HEK293T (cell line): ENCODE data around the gene GNB1L.

ENCODE experiments used
- CTCF ChIA-PET: fragments of 350-600 bp; formaldehyde crosslinking; extraction: SDS; loops from one replicate; lab custom pipeline; 2021; ENCODE audit warnings: antibody characterized with exemption, inconsistent platforms; lab: Yijun Ruan, JAX
- POLR2A ChIA-PET: fragments of 350-600 bp; formaldehyde crosslinking; extraction: SDS; loops from one replicate; lab custom pipeline; 2020; ENCODE audit warnings: antibody characterized with exemption, inconsistent platforms; lab: Yijun Ruan, JAX
- DNase-seq: peaks from one replicate; pipeline ENCODE4 v3.0.0; 2012; ENCODE audit warnings: mixed read lengths; ENCODE audit errors: extremely low spot score
- ARNT ChIP-seq: fragments of 450-650 bp; IDR thresholded peaks from 2 replicates; pipeline ENCODE4 v1.6.1; 2017; ENCODE audit warnings: mild to moderate bottlenecking
- BHLHE40 ChIP-seq: fragments of 450-650 bp; IDR thresholded peaks from 2 replicates; pipeline ENCODE4 v1.6.1; 2016; ENCODE audit warnings: mild to moderate bottlenecking, moderate library complexity, borderline replicate concordance
- CTBP1 ChIP-seq: fragments of 450-650 bp; IDR thresholded peaks from 2 replicates; pipeline ENCODE4 v1.6.1; 2016; ENCODE audit warnings: borderline replicate concordance
- ELF4 ChIP-seq: fragments of 450-650 bp; IDR thresholded peaks from 2 replicates; pipeline ENCODE4 v1.6.1; 2017; ENCODE audit warnings: antibody characterized with exemption
- FOXA1 ChIP-seq: fragments of 450-650 bp; IDR thresholded peaks from 2 replicates; pipeline ENCODE4 v1.6.1; 2016; ENCODE audit warnings: mild to moderate bottlenecking
- FOXK2 ChIP-seq: fragments of 450-650 bp; IDR thresholded peaks from 2 replicates; pipeline ENCODE4 v1.6.1; 2016; ENCODE audit warnings: mild to moderate bottlenecking
- FOXM1 ChIP-seq: fragments of 450-650 bp; IDR thresholded peaks from 2 replicates; pipeline ENCODE4 v1.6.1; 2017; ENCODE audit warnings: mild to moderate bottlenecking, borderline replicate concordance
- HDGF ChIP-seq: fragments of 450-650 bp; IDR thresholded peaks from 2 replicates; pipeline ENCODE4 v1.6.1; 2017; ENCODE audit warnings: antibody characterized with exemption, borderline replicate concordance
- L3MBTL2 ChIP-seq: fragments of 450-650 bp; conservative IDR thresholded peaks from 2 replicates; pipeline ENCODE4 v1.6.1; 2016; ENCODE audit warnings: mild to moderate bottlenecking
- LEF1 ChIP-seq: fragments of 450-650 bp; IDR thresholded peaks from 2 replicates; pipeline ENCODE4 v1.6.1; 2017; ENCODE audit warnings: mild to moderate bottlenecking, borderline replicate concordance
- NFRKB ChIP-seq: fragments of 450-650 bp; IDR thresholded peaks from 2 replicates; pipeline ENCODE4 v1.6.1; 2016; ENCODE audit warnings: mild to moderate bottlenecking, moderate library complexity
- SP1 ChIP-seq: fragments of 450-650 bp; IDR thresholded peaks from 2 replicates; pipeline ENCODE4 v1.6.1; 2017
- SUZ12 ChIP-seq: fragments of 450-650 bp; IDR thresholded peaks from 2 replicates; pipeline ENCODE4 v1.6.1; 2016; ENCODE audit warnings: mild to moderate bottlenecking
- TARDBP ChIP-seq: fragments of 450-650 bp; IDR thresholded peaks from 2 replicates; pipeline ENCODE4 v1.6.1; 2016
- ZNF384 ChIP-seq: fragments of 450-650 bp; IDR thresholded peaks from 2 replicates; pipeline ENCODE4 v1.6.1; 2016
- TF ChIP-seq, protein P1 (sequence below): fragments of 450-650 bp; IDR thresholded peaks from 2 replicates; pipeline ENCODE4 v1.6.1; 2016

The GNB1L gene

DNA sequence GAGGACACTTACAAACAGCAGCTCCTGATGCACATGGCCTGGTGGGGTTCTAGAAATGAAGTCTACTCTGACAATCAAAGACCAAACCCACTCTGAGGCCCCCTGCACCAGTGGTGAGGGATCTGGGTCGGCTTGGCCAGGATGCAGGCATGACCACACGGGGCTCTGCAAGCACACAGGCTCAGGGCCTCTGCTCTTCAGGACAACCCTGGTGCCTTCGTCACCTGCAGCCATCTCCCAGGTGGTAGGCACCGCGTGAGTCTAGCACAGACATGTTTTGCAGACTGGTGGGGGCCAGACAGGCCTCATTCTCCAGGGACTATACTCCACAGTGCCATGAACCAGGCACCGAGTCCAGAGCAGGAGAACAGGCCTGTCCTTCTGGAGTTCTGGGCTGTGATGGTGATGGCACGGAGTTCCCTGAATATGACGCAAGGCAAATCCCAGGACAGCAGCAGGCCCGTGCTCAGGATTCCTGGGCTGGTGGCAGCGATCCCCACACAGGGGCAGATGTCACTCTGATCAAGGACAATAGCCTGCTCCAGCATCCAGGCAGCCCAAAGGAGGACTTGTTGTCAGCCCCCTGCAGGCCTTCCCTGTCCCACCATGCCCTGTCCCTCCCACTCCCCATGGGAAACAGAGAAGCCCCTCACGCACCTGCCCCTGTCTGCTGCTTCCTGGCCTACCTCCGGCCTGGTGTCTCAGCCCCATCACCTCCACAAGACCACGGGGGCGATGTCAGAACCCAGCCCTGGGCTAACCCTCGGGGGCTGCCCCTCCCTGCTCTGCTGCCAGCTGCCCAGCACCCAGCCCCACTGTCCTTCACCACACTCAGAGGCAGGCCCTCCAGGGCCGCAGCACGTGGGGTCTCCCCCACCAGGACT is 36.1 kb downstream of the GNB1L start:
- TF ChIP-seq FOXM1 (no peak), FOXK2 (no peak), ARNT (no peak), CTBP1 (no peak), L3MBTL2 (no peak), ZNF384 (no peak), TARDBP (no peak), LEF1 (no peak), SUZ12 (no peak), ELF4 (no peak)
- CTCF ChIA-PET = no interaction called here
- DNase-seq = no peak
- POLR2A ChIA-PET = no interaction called here

DNA sequence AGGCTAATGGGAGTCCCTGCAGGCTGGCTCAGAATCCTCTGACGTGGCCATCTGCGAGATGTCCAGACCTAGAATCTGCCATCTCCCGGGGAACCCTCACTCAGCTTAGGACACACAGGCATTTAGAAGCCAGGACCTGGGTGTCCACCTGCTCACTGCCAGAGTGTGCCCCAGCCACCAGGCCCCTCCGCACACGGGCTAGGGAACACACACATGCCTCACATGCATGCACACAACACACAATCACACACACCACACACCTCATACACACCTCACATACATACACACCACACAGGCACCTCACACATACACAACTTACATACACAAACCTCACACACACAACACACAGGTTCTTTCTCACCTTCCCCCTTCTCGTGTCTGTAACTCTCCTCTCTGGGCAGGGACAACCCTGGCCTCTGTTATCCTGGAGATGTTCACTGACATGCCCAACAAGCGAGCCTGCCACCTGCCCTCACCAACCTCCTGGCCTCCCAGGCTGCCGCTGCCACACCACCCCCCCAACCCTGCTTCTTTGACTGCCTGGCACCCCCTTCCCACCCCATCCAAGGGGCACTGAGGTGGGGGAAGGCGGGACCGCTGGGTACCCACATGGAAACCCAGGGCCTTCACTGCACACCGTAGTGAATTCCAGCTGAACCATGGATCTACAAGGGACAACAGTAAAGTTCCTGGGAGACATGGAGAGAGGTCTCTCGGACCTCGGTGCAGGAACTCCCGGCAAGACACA is 38.1 kb downstream of the GNB1L start:
- no peak for DNase-seq
- CTCF ChIA-PET = no interaction called here
- POLR2A ChIA-PET = no interaction called here
- no peak for TF ChIP-seq CTBP1
- peak; percentile 41; the same call in 1 of the 2 replicates for TF ChIP-seq TARDBP

DNA sequence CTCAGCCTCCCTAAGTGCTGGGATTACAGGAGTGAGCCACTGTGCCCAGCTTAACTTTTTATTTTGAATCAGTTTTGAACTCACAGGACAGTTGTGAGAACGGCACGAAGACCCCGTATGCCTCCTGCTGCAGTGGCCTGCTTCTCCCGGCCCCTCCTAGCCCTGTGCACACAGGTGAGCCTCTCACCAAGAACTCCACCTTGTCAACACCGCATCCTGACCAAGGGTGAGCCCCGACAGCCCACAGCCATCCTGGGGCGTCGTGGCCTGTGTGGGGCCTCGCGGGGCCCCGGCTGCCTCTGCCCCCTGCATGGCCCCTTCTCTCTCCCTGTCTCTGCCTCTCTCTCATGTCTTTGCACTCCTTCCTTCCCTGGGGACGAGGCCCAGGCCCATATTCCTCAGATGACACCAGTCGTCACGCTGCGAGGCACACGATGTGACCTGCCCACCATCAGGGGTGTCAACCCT is 38.8 kb downstream of the GNB1L start:
- TF ChIP-seq FOXK2 = no peak
- no peak for TF ChIP-seq L3MBTL2
- TF ChIP-seq FOXM1 = no peak
- no peak for TF ChIP-seq LEF1
- no peak for TF ChIP-seq ARNT
- TF ChIP-seq ZNF384 = no peak
- no peak for TF ChIP-seq FOXA1
- no peak for TF ChIP-seq HDGF
- TF ChIP-seq SP1 = no peak
- TF ChIP-seq, protein P1, sequence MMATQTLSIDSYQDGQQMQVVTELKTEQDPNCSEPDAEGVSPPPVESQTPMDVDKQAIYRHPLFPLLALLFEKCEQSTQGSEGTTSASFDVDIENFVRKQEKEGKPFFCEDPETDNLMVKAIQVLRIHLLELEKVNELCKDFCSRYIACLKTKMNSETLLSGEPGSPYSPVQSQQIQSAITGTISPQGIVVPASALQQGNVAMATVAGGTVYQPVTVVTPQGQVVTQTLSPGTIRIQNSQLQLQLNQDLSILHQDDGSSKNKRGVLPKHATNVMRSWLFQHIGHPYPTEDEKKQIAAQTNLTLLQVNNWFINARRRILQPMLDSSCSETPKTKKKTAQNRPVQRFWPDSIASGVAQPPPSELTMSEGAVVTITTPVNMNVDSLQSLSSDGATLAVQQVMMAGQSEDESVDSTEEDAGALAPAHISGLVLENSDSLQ = no peak
- no peak for TF ChIP-seq TARDBP
- TF ChIP-seq BHLHE40 = no peak
- TF ChIP-seq NFRKB = no peak
- no peak for TF ChIP-seq CTBP1
- no peak for TF ChIP-seq SUZ12
- no peak for TF ChIP-seq ELF4
- POLR2A ChIA-PET = no interaction called here
- CTCF ChIA-PET = interaction anchor here (0.6 kb wide), 1 partner anchor 10 kb away, joined by 3 read pairs; no protein-coding TSS in a partner anchor
- DNase-seq = no peak

DNA sequence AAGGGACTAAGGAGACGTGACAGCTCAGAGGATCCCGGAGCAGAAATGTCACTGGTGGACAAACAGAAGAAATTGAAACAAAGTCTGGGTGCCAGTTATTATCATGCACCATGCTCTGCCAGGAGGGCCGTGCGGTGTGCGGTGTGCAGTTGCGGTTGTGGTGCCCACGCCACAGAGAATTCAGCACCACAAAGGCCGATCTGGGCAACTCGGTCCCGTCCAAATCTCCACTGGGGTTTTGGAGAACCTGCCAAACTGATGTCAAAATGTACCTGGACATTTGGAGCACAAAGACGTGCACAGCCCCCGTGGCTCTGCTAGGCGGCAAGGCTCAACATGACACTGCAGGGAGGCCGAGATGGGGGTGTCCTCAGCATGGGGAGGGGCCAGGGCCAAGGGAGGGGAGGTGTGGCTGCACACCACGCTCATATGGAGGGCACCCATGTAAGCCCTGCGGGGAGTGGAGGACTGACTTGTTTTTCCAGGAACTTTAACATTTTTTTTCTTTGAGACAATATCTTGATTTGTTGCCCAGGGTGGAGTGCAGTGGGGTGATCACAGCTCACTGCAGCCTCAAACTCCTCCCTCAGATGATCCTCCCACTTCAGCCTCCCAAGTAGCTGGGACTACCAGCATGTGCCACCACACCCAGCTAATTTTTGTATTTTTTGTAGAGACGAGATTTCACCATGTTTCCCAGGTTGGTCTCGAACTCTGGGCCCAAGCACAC is 39.4 kb downstream of the GNB1L start:
- CTCF ChIA-PET = interaction anchor here (0.6 kb wide), 1 partner anchor 9 kb away, joined by 3 read pairs; no protein-coding TSS in a partner anchor
- DNase-seq = no peak
- POLR2A ChIA-PET = no interaction called here
- TF ChIP-seq NFRKB (no peak), TARDBP (no peak), ZNF384 (no peak), FOXA1 (no peak), BHLHE40 (no peak), SUZ12 (no peak), L3MBTL2 (no peak), CTBP1 (no peak), HDGF (no peak), ARNT (no peak), LEF1 (no peak), ELF4 (no peak), SP1 (no peak), FOXK2 (no peak), FOXM1 (no peak)
- TF ChIP-seq, protein P1 = no peak

DNA sequence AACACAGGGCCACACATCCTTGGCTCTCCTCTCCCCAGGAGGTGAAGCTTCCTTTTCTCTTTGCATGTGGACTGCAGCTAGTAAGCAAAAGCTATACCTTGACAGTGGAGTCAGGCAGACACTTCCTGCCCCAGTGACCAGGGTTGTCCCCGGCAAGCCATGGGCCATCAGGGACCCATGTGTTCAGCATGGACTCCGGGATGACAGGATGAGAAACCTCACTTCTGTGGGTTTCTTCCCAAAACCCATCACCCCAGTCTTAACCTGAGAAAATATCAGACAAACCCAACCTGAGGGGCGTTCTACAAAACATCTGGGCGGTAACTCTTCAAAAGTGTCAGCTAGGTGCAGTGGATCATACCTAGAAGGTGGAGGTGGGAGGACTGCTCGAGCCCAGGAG is 40.2 kb downstream of the GNB1L start:
- ChIA-PET POLR2A (no interaction called here), CTCF (no interaction called here)
- TF ChIP-seq FOXK2 (no peak), CTBP1 (no peak), HDGF (no peak), SUZ12 (no peak), SP1 (no peak), ARNT (no peak)
- DNase-seq = no peak

DNA sequence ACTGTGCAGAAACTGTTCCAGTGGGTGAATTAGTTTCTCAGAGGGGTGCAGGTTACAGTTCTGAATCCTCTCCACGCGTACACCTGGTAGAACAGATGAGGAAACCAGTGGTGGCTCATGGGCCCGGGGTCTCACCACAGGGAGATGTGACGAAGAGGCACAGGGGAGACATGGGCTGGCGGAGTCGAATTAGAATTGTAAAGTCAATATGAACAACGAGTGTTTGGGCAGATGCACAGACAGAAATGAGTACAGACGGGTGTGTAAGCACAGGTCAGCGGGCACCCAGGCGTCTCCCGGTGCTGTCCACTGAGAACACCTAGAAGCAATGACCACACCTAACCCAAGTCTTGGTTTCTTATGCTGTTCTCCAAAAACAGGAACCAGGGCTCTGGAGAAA is 41.8 kb downstream of the GNB1L start:
- DNase-seq = no peak
- CTCF ChIA-PET = no interaction called here
- POLR2A ChIA-PET = no interaction called here
- TF ChIP-seq ELF4 = no peak
- no peak for TF ChIP-seq FOXA1
- TF ChIP-seq ARNT = no peak
- TF ChIP-seq TARDBP = no peak
- no peak for TF ChIP-seq CTBP1
- TF ChIP-seq SP1 = no peak
- TF ChIP-seq ZNF384 = no peak
- TF ChIP-seq, protein P1 = no peak
- no peak for TF ChIP-seq FOXM1
- TF ChIP-seq NFRKB = no peak
- TF ChIP-seq FOXK2 = no peak
- TF ChIP-seq LEF1 = no peak
- no peak for TF ChIP-seq BHLHE40
